Stimulated activated CD4-positive, alpha-beta T cell treated with anti-CD3 and anti-CD28 coated beads, Interleukin-12 subunit alpha, Interleukin-12 subunit beta, amount 100 ng/mL, for 24 hours (primary cell): ENCODE measurements around the gene RANBP17.
"Not testable (repeated sequence)": the region's sequence is repeated elsewhere in the genome, so short reads cannot be mapped to it uniquely, and the experiment has no call there.

ENCODE experiments used
- DNase-seq, 2 experiments: peaks; one replicate each; pipeline ENCODE4 v3.0.0-alpha.2; 2020; ENCODE audit warnings: low read depth in 2 of 2

Gene RANBP17

GRCh38 chr5:170861917-170862766 lies at the start of gene RANBP17:
Gene RANBP17 (plus strand): TSS chr5:170862018.
- DNase-seq = no peak

DNA sequence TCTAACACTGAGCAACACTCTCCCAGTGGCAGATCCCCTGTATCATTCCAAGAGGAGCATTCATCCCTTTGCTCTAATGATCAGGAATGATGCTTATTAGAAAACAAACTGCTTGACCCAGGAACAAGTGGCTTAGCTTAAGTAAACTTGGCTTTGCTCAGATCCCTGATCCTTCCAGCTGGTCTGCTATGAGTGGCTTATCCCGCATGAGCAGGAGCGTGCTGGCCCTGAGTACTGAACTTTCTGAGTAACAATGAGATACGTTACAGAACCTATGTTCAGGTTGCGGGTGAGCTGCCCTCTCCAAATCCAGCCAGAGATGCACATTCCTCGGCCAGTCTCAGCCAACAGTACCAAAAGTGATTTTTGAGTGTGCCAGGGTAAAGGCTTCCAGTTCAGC lies 48.6 kb upstream of the RANBP17 start:
- DNase-seq = no peak

- DNase-seq = no peak
These were observed 44.6 kb upstream of the RANBP17 start for GRCh38 chr5:170817195-170817594.

DNA sequence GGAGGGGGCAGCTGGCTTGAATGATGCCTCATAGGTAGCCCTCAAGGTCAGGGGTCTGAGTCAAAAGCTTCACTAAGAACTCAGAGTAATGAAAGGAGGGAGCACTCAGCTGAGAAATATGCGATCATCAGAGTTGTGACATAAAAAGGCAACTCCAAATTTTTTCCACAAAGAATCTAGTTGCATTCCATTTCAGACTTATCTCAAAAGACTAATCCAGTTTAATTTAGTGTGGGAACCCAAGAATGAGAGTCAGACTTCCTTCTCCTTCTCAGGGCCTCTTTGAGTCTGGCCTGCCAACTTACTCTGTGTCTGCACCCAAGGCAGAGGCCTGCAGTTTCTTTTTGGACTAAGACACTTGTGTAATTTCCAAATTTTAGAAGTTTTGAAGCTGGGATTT lies 43.6 kb upstream of the RANBP17 start:
- DNase-seq = no peak

DNA sequence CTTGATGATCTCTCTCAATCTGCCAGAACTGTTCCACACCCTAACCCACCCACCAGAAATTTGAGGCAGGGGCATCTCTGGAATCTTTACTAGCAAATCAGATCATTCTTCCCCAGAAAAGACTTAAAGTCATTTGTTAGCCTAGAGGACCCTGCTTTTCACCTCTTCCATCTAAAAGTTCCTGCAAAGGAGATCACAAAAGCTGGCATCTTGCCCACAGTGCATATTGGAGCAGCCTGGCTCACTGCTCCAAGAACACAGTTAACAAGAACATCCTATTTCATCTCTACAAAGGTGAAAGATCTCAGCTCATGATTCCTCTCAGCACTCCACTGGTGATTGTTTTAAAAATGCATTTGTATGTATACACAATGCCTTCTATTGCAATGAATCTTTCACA lies 42.0 kb upstream of the RANBP17 start:
- DNase-seq = no peak

DNA sequence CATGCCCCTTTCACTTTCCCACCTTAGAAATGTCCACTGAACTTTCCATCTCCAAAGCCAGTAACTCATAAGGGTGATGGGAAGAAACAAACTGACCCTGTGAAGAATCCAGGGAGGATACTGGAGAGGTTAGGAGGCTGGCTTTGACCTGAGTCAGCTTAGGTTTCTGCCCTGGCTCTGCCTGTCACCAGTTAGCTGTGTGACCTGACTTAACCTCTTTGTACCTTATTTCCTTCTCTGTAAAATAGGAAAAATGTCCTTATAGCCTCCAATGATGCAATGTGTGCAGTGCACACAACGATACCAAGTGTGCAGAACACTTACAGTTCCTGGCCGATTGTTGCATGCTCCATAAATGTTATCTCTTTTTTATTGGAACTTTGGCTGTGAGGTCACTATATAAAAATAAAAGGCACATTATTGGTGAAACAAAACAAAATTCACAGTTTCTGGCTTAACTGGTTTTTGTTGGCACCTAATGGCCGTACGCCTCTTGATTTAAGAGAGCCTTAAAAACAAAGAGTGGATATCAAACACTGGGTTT lies 40.5 kb upstream of the RANBP17 start:
- DNase-seq = no peak

- no peak for DNase-seq
These were observed 35.7 kb upstream of the RANBP17 start for GRCh38 chr5:170826117-170826516.

DNA sequence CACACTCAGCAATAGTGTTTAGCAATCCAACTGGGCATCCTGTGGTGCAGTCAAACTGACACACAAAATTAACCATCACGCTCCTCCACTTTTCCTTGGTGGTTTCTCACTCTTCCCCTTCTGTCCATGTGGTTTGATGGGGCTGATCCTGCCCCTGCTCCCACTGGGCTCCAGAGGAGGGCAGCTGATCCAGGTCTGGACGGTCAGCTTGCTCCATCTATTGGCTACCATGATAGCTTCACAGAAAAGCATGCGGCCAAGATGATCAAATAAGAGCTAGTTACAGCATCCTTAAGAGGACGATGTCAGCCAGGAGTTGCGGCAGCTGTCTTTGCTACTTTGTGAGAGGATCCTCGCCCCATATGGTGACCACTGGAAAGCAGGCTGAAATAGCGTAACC lies 29.6 kb upstream of the RANBP17 start:
- no peak for DNase-seq

DNA sequence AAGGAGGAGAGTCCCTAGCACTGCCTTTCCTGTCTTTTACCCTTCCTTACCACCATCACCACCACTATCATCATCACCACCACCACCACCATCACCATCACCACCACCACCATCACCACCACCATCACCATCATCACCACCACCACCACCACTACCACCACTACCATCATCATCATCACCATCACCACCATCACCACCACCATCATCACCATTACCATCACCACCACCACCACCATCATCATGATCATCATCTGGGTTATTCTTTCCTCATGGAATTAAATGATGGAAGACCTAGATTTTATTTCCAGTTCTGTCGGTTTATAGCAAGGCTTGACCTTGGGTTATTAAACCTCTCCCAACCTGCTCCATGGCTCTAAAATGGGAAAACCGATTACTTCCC lies 27.8 kb upstream of the RANBP17 start:
- DNase-seq = not testable (repeated sequence)

- DNase-seq = no peak
These were observed 25.6 kb upstream of the RANBP17 start for GRCh38 chr5:170836226-170836625.

- no peak for DNase-seq
These were observed 17.9 kb upstream of the RANBP17 start for GRCh38 chr5:170843870-170844269.

DNA sequence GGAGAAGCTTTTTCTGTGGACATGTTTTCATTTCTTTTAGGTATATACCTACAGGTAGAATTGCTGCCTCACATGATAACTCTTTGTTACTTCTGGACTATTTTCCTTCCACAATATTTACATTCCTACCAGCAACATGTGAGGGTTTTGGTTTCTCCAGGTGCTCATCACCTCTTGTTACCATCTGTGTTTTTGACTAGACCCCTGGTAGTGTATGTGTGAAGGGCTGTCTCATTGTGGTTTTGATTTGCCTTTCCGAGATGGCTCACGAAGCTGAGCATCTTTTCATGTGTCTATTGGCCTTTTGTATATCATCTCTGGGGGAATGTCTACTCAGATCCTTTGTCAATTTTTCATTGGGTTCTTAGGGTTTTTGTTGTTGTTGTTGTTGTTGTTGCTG lies 17.2 kb upstream of the RANBP17 start:
- DNase-seq = no peak

- no peak for DNase-seq
These were observed 15.4 kb upstream of the RANBP17 start for GRCh38 chr5:170846416-170846815.

DNA sequence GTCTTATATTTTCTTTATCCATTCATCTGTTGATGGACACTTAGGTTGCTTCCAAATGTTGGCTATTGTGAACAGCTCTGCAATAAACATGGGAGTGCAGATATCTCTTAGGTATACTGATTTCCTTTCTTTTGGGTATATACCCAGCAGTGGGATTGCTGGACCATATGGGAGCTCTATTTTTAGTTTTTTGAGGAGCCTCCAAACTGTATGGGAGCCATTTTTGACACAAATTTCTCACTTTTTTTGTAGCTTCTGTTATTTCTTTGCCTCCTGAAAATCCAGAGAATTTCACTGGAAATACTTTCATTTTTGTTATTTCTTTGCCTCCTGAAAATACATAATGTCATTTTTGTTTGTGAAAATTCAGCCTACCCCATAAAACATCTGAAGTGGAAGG lies 15.0 kb upstream of the RANBP17 start:
- DNase-seq = no peak

GRCh38 chr5:170848033-170848432 lies 13.8 kb upstream of the RANBP17 start:
- no peak for DNase-seq

- no peak for DNase-seq
These were observed 12.4 kb upstream of the RANBP17 start for GRCh38 chr5:170849374-170849773.

GRCh38 chr5:170854566-170854965 lies 7.3 kb upstream of the RANBP17 start:
- no peak for DNase-seq

DNA sequence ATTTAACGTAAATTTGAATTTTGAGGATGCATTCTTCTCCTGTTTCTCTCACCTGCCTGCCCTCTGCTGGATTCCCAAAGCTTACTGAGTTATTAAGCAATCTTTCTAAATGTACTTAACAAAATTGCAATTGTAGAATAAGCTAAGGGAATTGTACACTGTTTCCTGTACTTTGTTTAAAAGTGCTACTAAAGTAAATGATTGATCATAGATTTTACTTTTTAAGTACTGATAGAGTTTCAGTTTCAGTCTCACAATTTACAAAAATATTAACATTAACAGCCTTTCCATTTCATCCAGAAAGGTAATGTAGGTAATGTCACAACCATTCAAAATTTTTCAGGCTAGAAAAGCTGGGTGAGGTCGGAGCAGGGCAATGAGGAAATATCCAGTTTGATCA lies 4.8 kb upstream of the RANBP17 start:
- no peak for DNase-seq

DNA sequence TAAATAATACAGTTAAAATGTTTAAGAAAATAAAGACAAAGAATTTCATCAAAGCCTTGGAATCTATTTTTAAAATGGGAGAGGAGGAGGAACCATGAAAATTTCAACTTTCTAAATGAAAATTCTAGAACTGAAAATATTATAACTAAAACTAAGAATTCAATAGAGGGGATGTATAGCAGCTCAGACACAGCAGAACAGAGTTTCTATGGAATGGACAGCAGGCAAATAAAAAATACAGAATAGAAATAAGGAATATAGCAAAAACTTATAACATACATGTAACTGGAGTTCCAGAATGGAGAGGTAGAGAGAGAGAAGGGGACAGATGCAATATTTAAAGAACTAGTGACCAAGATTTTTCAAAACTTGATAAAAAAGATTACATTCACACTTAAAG lies 1.4 kb upstream of the RANBP17 start:
- no peak for DNase-seq

- no peak for DNase-seq
These were observed 776 bp upstream of the RANBP17 start for GRCh38 chr5:170860818-170861666.

- no peak for DNase-seq
These were observed 226 bp upstream of the RANBP17 start for GRCh38 chr5:170861667-170861916.

DNA sequence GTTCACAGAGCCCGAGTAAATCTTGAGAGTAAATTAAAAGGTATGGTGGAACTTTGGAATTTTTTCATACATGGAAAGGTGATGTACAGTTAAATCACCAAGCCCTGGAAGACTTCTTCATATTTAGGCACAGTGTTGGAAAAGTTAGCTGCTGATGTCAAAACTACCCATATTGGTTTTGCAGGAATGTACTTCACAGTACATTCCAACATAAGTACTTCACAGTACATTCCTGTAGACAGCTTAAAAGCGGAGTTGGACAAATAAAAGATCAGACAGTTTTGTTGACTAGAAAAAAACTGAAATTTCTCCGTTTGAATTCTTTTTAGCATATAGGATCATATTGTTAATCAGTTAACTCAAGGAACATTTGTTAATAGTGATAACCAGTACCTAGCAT lies 1.8 kb downstream of the RANBP17 start:
- DNase-seq = no peak

GRCh38 chr5:170865622-170866021 lies 3.8 kb downstream of the RANBP17 start:
- no peak for DNase-seq
